HL-60 (cell line): ENCODE measurements around the gene PSMB7.

Source experiments
- DNase-seq, 2 experiments: peaks; one replicate each; pipeline ENCODE4 v3.0.0-alpha.2; 2010 to 2020; ENCODE audit warnings: low read depth in 1 of 2, low spot score in 1 of 2
- H3K27ac ChIP-seq: fragments of 250-450 bp; sonication (Bioruptor Pico); replicated peaks from 2 replicates; pipeline ENCODE4 v1.5.1; 2020; ENCODE audit warnings: mild to moderate bottlenecking, moderate library complexity
- H3K27me3 ChIP-seq: fragments of 250-450 bp; sonication (Bioruptor Pico); 2 replicates; pipeline ENCODE4 v1.5.1; 2021; ENCODE audit warnings: mild to moderate bottlenecking, moderate library complexity; ENCODE audit not compliant: insufficient read depth, poor library complexity, severe bottlenecking
- H3K4me3 ChIP-seq: replicated peaks from 2 replicates; pipeline ENCODE4 v1.5.1; 2011; ENCODE audit warnings: mild to moderate bottlenecking, control low read depth, low read length; ENCODE audit not compliant: insufficient read depth
- CTCF ChIP-seq: IDR thresholded peaks from one replicate; pipeline ENCODE4 v1.5.1; 2011; ENCODE audit warnings: low read length, control low read depth, inconsistent platforms; ENCODE audit not compliant: insufficient read depth
- GABPA ChIP-seq: IDR thresholded peaks from 2 replicates; pipeline ENCODE4 v1.6.1; 2012; ENCODE audit warnings: low read depth
- POLR2AphosphoS5 ChIP-seq: IDR thresholded peaks from 2 replicates; pipeline ENCODE4 v1.6.1; 2012; ENCODE audit warnings: low read depth
- REST ChIP-seq: IDR thresholded peaks from 2 replicates; pipeline ENCODE4 v1.6.1; 2012; ENCODE audit warnings: low read depth; ENCODE audit not compliant: insufficient replicate concordance
- SPI1 ChIP-seq: IDR thresholded peaks from 2 replicates; pipeline ENCODE4 v1.6.1; 2012; ENCODE audit warnings: low read depth, mild to moderate bottlenecking, borderline replicate concordance

Gene PSMB7

DNA sequence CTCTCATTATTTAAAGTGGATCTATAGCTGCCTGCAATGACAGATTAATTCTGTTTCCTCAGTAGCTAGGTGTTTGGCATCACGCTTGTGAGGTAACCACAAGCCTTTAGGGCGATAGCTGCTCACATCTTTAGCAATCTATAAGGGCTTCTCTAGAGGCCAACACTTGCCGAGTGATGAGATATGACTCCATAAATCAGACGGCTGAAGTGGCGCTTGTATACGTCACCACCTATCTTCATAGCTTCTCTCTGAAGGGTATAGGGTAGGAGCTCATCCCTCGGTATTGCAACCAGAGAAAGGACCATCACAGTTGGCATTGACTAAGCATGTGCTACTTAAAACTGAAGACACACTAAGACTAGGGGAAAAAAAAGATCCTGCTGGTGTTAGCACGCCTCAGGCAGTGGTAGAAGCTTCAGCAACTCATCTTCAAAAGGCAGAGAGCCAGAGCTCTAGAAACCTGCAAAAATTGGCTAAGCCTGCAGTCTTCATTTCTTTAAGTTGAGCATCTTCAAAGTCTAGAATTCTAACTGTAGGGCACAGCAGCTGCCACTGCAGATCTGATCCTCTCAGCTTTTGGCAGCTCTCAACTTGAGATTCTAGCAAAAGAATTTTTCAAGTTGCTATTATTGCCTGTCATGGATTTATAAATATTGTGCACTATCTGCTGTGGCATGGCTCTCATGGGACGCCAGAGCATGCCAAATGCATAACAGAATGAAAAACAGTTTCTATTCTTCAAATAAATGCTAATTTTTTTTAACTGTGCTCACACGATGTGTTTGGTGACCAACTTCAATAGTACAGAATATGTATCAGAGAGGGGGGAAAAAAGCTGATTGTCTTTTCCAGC, 37.5 kb downstream of the PSMB7 start:
- Histone ChIP-seq H3K27ac (peak overlapping the region; percentile 98), H3K4me3 (no peak overlapping the region), H3K27me3 (no peaks in the 10 kb centered on the region)
- TF ChIP-seq REST (no peak), POLR2AphosphoS5 (no peak), GABPA (no peak), CTCF (no peak), SPI1 (no peak)
- DNase-seq, result no peak

GRCh38 chr9:124376329-124376728, 38.9 kb downstream of the PSMB7 start:
- Histone ChIP-seq H3K4me3 (no peak overlapping the region), H3K27me3 (no peaks in the 10 kb centered on the region), H3K27ac (peak overlapping the region; percentile 98; the same call in 1 of the 2 replicates)
- no peak for TF ChIP-seq POLR2AphosphoS5
- TF ChIP-seq CTCF, result no peak
- TF ChIP-seq SPI1, result peak; percentile 13; the same call in 1 of the 2 replicates
- no peak for TF ChIP-seq GABPA
- TF ChIP-seq REST, result no peak
- no peak for DNase-seq

- Histone ChIP-seq H3K27me3 (no peaks in the 10 kb centered on the region), H3K4me3 (no peak overlapping the region), H3K27ac (no peak overlapping the region; the same call in 1 of the 2 replicates)
- no peak for TF ChIP-seq CTCF
- no peak for TF ChIP-seq POLR2AphosphoS5
- TF ChIP-seq SPI1, result no peak
- TF ChIP-seq REST, result no peak
- no peak for TF ChIP-seq GABPA
- DNase-seq, result no peak
Measured at GRCh38 chr9:124375726-124376125, 39.5 kb downstream of the PSMB7 start.
